SHP77 (cell line): ENCODE measurements around the gene METTL25B.

Source experiments
- DNase-seq, 2 experiments: peaks; one replicate each; lab custom pipeline; 2025; lab: John Stamatoyannopoulos, UW

METTL25B gene

DNA sequence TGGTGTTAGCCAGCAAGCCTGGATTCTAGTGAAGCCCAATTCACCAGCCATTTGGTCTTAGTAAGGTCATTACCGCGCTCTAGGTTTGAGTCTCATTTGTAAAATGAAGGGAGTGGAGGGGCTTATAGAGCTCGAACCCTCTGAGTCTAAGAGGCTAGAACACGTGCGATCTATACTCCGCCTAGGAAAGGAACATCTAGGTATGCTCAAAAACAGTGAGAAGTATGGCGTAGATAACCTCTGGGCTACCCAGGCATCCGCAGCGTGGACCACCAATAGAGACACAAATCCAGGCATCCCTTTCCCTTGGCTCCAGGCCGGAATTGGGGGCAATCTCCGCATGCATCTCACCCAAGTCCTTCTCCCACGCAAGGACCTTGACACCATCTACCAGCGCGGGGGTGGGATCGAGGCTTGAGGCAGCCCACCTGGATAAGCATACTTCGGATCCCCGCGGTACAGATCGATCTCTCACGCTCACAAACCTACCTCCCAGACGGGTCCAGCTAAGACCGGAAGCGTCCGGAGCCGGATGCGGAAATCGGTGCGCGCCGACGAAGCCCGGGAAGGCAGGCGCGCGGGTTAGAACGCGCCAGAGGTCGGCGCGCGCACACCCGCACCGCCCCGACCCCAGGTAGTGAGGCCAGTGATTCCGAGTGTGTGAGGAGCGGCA, at the start of gene METTL25B:
Gene METTL25B (plus strand): TSS at position 544 of the 673 bp plus-strand sequence. CDS start 636 bp downstream, outside the sequence.
- peak; percentile 95 to 96 for DNase-seq

DNA sequence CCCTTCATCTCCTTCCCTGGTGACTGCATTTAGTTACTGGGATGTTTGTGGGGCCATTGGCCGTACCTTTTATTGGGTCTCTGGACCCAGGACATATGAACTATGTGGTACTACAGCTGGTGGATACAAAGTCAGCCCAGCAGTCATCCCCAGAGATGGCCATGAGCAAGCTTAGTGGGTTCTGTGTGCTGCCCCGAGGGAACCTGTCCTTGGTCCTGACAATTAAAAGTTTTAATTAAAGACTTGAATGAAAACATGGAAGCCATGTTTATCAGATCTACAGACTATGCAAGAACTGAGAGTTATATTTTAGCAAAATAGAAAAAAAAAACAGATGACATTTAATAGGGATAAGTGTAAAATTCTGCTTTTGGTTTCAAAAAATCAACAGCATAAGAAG, 48.2 kb upstream of the METTL25B start:
- no peak for DNase-seq

DNA sequence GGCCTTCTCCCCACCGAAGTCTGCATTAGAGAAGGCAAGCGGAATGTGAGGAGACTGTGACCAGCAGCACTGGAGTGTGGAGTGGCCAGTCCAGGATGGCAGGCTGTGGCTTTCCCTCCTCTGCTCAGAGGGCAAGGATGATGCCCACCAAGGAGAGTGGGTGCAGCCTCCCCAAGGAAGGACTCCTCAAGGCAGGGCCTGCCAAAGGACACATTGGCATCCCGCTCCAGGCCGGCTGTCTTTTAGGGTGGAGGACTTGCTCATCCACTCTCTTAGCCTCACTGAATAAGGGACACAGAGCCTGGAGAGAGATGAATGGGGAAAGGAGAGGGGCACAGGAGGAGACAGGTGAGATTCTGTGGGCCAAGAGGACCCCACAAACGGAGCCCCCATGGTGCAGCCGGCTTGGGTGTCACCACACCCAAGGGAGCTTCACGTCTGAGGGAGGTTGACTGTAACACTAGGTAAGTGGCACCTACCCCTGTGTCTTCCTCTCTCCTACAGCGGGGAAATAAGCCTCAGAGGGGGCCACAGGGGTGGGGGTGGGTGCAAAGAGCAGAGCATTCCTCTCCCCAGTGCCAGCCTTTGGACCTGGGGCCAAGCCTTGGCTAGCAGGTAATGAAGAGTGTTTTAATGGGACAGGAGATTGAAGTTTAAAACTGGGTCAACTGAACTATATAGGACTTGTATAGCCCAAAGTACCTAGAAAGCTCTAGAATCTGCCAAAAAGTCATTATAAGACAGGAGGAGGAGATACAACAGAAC, 46.9 kb upstream of the METTL25B start:
- no peak for DNase-seq

DNA sequence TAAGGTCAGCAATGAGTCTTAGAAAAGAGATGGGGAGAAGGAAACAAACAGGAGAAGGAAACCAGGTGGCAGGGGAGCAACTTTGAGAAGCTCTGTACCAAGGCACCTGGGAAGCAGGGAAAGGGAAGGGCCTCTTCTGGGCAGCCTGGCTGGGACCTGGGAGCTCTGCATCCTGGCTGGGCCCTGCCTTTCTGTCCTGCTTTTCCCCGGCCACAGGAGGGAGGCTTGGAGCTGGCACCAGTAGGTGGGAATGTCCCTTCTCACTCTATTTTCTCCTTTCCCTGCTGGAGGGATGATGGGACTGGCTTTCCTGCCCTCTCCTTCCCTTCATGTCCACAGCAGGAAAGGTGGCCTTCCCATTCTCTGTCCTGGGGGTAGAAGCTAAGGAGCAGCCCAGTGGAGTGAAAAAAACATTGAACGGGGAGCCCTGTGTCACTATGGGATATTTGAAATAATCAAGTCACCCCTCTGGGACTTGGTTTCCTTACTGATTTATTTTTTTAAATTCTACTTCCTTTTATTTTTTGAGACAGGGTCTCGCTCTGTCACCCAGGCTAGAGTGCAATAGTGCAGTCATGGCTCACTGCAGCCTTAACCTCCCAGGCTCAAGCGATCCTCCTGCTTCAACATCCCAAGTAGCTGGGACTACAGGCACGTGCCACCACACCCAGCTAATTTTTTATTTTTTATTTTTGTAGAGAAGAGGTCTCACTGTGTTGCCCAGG, 45.9 kb upstream of the METTL25B start:
- no peak for DNase-seq

DNA sequence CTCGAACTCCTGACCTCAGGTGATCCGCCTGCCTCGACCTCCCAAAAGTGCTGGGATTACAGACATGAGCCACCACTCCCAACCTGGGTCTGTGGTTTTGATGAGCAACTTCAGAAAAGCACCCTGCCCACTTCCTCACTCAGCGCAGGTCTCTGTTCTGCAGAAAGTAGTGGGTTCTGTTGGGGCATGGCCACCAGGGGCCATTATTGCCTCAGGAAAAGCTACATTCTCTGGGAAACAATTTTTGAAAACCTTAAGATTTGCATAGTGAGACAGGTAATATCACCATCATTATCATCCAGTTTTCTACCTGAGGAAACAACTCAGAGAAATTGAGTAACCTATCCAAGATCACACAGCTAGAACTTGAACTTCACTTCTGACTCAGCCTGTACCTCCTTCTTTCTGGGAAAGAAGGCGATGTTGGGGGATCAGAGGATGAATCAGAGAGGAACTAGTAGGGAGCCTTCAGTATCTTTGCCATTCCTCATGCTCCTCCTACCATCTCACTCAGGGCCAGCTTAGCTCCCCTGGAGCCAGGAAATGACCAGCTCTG, 44.0 kb upstream of the METTL25B start:
- DNase-seq, result no peak

DNA sequence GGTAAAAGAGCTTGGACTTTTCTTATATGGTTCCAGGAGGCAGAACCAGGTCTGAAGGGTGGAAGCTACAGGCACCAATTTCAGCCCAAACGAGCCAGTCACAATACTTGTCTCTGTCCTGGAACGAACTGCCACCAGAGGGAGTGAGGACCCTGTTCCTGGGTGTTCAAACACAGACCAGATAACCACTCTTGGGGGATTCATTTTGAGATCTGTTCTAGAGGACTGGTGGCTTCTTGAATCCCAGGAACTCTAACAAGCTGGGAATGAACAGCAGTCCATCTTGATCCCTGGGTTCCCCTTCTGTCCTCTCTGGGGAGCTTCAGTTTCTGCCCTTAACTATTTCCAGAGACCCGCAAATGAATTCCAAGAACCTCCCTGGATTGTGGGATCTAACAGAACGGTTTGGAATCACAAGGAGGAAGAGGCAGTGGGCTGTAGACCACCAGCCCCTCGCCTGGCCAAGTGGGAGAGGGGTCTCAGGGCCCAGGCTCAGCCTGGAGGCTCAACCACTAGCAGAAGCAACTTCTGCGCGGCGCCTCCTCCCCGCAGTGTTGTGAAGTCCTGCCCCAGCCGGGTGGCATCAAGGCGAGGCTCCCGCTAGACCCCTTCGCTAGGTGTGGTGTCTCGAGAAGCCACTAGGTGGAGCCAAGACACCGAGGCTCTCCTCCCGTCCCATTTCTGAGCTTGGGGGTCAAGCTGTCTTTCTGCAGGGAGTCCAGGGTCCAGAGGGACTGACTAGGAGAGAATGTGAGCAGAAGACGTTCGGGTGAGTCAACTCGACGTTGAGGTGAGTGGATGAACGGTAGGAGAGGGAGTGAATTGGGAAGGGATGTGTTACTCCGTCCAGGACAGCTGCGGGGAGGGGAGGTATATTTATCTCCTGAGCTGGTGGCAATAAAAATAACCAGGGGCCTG, 39.0 kb upstream of the METTL25B start:
- DNase-seq, result peak; percentile 90 to 92

DNA sequence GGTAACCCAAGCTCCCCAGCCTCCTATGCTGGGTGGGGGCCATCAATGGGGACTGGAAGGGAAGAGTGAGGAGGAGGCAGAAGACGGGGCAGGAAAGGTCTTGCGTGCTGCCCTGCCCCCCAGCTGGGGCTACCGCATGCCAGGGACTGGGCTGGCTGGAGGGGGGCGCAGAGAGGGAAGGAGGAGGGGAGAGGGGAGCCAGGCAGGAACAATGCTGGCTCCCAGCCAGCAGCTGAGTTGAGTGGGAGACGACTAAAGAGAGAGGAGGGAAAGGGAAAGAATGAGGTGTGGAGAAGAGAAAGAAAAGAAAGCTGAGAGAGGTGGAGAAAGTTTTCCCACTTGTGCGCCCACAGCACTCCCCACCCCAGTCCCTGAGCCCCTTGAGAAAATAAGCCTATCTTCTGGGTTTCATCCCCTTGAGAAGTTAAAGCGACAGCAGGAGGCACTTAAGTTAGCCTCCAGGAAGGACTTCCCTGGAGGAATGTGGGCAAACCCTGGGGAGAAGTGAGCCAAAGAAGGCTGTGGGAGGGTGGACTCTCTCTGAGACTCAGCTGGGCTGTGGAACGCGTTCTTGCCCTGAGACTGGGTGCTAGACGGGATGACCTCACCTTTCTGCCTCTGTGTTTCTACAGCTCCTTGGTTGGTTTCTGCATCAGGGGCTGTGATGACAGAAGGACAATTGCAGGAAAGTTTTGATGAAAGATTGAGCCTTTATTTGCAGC, 38.2 kb upstream of the METTL25B start:
- DNase-seq, result no peak

DNA sequence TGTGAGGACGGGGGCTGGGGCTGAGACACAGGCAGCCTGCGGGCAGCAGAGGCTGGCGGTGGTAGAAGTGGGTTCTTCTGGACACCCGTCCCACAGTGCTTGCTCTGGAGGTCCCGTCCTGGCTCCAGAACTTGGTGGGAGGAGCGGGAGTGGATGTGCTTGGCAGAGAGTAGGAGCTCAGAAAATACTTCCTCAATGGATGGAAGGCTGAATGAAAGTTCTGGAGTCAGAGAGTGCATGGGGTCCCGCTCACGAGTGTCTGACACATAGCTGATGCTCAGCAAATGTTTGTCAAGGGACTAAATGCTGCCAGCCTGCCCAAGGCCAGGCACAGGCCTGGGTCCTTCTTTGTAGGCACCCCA, 37.6 kb upstream of the METTL25B start:
- DNase-seq, result no peak

DNA sequence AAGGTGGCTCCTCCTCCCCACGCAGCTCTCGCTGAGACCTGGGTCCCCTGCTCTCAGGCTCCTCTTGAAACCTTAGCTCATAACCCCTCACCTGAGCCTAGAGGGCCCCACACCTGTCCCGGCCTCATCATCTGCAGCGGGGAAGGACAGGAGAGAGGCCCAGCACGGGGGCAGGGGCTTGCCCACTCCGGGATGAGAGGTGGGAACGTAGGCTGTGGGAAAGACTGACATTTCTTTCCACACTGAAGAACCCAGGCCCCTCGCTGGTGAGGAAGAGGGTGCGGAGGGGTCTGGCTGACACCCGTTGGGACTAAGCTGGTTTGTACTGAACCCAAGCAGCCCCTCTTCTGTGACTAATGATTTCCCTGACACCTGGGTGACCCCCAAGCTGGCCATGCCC, 37.1 kb upstream of the METTL25B start:
- no peak for DNase-seq

DNA sequence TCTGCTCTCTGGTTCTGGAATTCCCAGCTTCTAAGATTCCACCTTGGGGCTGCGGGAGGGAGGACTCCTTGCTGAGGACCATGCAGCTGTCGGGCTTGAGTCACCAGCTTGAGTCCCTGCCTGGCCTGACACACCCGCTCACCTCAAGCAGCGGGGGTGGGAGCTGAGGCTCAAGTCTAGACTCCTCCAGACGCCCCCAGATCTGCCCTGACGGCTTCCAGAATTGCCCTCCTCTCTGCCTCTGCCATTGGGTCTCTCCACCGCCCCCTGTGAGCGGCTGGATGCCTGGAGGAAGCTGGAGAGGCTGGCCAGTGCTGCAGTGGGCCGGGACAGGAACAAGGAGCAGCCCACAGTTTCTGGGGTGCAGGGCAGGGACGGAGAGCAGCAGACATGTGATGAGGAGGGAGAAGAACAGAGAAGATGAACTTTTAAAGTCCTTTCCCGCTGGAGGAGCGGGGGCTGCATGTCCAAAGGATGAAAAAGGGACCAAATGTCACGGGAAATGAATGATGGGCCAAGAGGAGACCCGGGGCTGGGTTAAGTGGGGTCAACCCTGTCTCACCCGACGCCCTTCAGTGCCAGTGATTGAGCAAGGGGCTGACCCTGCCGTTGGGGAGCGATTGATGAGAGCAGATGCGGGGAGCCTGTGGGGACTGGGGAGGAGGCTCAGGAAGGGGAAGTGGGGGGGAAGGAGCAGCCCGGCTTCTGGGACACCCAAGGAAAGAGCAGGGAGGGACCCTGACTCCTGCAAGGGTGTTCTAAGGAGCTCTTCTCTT, 36.4 kb upstream of the METTL25B start:
- DNase-seq, result no peak

DNA sequence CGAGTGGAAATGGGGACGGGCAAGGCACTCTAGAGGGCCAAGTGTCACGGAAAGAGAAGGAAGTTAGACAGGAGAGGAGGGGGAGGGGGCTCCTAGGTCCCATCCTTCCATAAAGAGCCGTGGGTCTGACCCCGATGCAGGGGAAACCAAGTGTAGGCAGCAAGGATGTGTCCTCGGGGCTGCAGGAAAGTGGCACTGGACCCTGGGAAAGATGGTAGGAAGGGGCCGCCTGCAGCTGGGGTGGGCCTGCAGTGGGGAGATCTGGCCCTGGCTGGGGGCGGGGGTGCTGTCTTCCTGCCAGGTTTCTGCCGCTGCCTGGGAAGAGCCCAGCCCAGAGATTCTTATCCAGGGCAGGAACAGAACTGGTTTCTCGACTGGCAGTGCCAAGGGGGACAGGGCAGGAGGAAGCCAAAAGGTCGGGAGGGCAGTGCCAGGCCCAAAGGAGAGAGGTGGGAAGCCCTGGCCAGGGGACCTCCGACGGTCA, 35.8 kb upstream of the METTL25B start:
- no peak for DNase-seq

DNA sequence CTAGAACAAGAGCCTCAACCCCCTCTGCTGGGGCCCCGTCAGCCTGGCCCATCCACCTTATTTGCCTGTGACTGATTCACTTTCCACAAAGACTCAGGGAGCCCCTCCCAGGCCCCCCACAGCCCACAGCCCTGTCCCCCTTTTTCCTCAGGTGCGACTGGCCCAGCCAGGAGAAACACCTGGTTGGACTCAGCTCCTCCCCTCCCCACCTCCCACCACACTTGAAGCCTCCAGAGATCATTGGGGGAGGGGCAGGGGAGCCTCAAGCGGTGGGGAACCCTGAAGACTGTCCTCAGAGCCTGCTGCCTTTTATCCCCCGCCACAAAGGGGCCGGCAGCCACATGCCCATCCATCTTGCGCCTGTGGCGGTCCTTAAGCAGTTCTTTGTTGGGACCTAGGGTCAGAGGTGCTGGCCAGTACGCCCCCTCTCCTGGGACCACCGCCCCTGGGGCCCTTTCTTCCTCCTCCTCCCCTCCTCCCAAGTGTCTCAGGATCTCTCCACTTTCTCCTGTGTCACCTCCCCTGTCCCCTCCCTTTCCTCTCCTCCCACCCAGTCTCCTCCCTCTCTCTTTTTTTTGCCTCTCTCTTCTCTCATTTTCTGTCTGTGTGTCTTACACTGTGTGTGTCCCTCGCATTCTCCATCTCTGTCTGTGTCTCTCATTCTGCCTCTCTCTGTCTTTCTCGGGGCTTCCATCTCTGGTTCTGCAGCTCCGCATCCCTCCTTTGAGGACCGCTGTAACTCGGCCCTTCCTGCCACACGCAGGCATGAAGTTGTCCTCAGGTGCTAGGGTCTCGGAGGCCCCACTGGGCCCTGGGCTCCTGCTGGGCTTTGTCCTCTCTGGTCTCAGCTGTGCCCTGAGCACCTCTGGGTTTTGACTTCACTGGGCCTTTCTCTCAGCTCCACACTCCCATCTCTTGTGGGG, 35.1 kb upstream of the METTL25B start:
- DNase-seq, result peak in 1 of 2 experiments; percentile 23

DNA sequence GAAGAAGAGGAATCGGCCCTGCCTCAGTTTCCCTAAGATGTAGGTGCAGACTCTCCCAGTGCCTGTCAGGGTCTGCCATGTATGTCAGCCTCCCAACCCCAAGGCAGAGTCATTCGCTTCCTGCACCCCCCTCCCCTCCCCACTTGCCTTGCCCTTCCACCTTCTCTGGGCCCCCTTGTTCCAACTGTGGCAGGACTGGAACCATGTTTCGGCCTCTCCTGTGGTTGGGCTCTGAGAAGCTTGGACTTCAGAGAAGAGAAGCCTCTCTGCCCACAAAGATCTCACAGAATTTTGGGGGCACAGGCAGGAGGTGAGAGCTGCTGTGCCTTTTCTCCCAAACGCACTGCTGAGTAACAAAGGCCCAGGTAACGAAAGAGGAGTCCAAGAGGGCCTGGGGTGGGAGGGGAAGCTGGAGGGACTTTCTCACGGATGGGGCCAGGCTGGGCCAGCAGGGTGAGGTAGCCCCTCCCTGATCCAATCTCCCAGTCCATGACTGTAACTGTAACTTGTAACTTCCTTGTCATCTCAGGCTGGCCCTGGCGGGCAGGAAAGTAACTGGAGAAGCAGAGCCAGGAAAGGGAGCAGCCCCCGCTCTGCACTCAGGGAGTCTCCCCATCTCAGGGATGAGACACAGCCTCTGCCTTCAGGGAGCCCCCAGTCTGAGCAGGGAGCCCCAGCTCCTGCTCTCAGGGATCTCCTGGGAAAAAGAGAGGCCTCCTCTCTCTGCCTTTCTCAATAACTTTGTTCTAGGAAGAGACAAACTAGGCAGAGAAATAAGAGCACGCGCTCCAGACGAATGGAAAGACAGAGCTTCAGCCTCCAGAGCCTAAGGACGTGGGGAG, 34.2 kb upstream of the METTL25B start:
- no peak for DNase-seq

DNA sequence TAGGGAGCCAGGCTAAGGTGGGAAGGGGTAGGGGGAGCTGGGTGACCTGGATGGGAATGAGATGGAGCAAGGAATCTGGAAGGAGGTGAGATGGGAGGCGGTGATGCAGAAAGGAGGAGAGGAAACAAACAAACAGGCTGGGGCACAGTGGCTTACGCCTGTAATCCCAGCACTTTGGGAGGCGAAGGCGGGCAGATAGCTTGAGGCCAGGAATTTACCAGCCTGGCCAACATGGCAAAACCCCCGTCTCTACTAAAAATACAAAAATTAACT, 33.6 kb upstream of the METTL25B start:
- no peak for DNase-seq

DNA sequence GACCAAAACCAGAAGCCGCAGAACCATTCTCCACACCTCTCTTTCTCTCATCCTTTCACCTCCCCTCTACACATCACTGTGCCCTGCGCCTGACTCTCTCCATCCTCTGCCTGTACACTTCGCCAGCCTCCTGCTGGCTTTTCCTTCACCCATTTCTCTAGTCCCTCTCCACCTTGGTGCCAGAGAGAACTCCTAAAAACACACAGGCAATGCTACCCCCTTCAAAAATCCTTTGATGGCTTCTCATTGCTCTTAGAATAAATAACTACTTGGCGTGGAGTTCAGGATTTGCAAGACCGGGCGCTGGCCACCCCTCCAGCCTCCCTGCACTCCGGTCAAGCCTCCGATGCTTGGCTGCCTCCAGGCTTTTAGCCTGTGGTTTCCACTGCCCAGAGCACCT, 31.5 kb upstream of the METTL25B start:
- DNase-seq, result no peak

DNA sequence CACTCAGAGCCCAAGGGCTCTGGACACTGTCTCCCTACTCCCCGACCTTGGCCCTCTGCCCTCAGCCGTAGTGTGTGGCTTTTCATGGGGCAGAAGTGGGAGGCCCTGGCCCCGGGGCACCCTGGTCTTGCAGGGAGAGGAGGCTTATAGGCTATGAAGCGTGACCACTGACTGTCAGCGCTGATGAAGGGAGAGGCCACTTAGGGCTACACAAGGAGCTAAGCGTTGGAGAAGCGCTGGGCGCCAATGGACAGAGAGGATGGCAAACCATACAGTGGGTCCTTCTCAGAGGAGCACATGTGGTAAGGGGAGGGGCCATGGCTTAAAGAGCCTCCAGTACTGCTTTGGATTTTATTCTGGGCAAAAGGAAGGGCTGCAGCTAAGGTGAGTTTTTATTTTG, 30.8 kb upstream of the METTL25B start:
- DNase-seq, result no peak

DNA sequence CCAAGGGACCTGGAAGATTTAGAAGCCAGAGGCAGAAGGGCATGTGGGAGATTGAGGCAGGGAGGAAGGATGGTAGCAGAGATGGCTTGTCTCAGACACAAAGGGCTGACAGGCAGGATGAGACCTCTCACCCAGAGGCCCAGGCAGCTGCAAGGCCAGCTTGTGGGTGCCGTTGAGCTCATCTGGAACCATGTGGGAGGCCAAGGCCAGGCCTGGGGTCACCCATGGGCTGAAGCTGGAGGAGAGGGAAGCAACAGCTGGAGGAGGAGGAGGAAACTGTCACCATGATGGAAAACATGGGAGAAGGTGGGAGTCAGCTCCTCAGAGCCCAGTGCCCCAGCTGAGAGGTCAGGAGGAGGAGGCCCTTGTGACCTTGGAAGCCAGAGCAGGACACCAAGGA, 29.3 kb upstream of the METTL25B start:
- no peak for DNase-seq
